GM12892 (cell line): ENCODE data around the gene LYPD4.

ENCODE experiments used
- POLR2A ChIP-seq: IDR thresholded peaks from 2 replicates; pipeline ENCODE4 v1.6.1; 2011; ENCODE audit warnings: low read depth, low read length, control low read depth
- POLR2AphosphoS5 ChIP-seq: IDR thresholded peaks from 2 replicates; pipeline ENCODE4 v1.6.1; 2011; ENCODE audit warnings: low read depth, low read length, control low read depth

GRCh38 chr19:41843371-41843770 is 1.1 kb downstream of the LYPD4 start:
- TF ChIP-seq POLR2A (no peak), POLR2AphosphoS5 (no peak)
